ENCODE data around the gene SFXN2.
A peak's percentile ranks its signal among the peaks of the same experiment; 100 is the strongest.

The SFXN2 gene

GRCh38 chr10:102776779-102777456 lies 62.5 kb downstream of the SFXN2 start:
- Histone ChIP-seq H3K9me3 (ENCODE audit: control insufficient read depth, low read length) (no peaks in the 10 kb centered on the region), H3K79me1 (replicated peaks; ENCODE audit: low read length, poor library complexity, severe bottlenecking) (peaks cover 29% of the 10 kb centered on the region), H3K36me3 (ENCODE audit: control insufficient read depth in 1 of 2, insufficient read depth in 2 of 2, low read depth in 1 of 2, low read length in 2 of 2) (peaks cover 0 to 10% of the 10 kb centered on the region in 2 experiments), H2AFZ (ENCODE audit: low read depth, low read length) (no peak overlapping the region), H3K4ac (ENCODE audit: low read depth in 1 of 2, low read length in 2 of 2) (peak overlapping the region; percentile 95 to 98), H3K9ac (ENCODE audit: low read length) (peak overlapping the region; percentile 92), H3K4me3 (ENCODE audit: insufficient read depth in 1 of 2, low read depth in 1 of 2, low read length in 2 of 2) (peak overlapping the region; percentile 28 to 77), H2BK15ac (ENCODE audit: low read depth, poor library complexity, severe bottlenecking) (peak overlapping the region; percentile 4), H3K4me1 (ENCODE audit: control insufficient read depth, insufficient read depth, low read depth, low read length) (peaks cover 45% of the 10 kb centered on the region), H4K91ac (ENCODE audit: low read length) (no peak overlapping the region), H3K23ac (ENCODE audit: low read length in 2 of 2) (peak overlapping the region in 1 of 2 experiments; percentile 73), H2BK120ac (ENCODE audit: low read depth, low read length) (peak overlapping the region; percentile 93), H3K14ac (ENCODE audit: low read length in 2 of 2) (no peak overlapping the region), H2BK12ac (ENCODE audit: low read length in 2 of 2) (peak overlapping the region; percentile 19 to 99), H4K8ac (ENCODE audit: low read length) (peak overlapping the region; percentile 92), H3K18ac (ENCODE audit: low read depth in 1 of 2, low read length in 2 of 2) (peak overlapping the region; percentile 76 to 93), H3K4me2 (ENCODE audit: low read length, poor library complexity, severe bottlenecking) (peak overlapping the region; percentile 77), H3K27ac (ENCODE audit: low read length, poor library complexity, severe bottlenecking) (peak overlapping the region; percentile 99), H2BK5ac (ENCODE audit: low read depth, low read length, poor library complexity, severe bottlenecking) (peak overlapping the region; percentile 94), H3K27me3 (ENCODE audit: control insufficient read depth in 1 of 2, insufficient read depth in 1 of 2, low read length in 2 of 2) (no peaks in the 10 kb centered on the region), H2AK5ac (ENCODE audit: low read length, severe bottlenecking) (peak overlapping the region; percentile 95)
- 0% methylated on average over 9 of the region's 9 CpGs for WGBS
- DNase-seq: peak; percentile 99

- Histone ChIP-seq H3K4me1 (ENCODE audit: control insufficient read depth, insufficient read depth, low read depth, low read length) (peaks cover 47% of the 10 kb centered on the region), H3K9me3 (ENCODE audit: control insufficient read depth, low read length) (no peaks in the 10 kb centered on the region), H3K4me3 (ENCODE audit: insufficient read depth in 1 of 2, low read depth in 1 of 2, low read length in 2 of 2) (no peak overlapping the region), H2AFZ (ENCODE audit: low read depth, low read length) (no peak overlapping the region), H2AK5ac (ENCODE audit: low read length, severe bottlenecking) (peak overlapping the region; percentile 94), H3K4ac (ENCODE audit: low read depth in 1 of 2, low read length in 2 of 2) (peak overlapping the region; percentile 66 to 81), H2BK12ac (ENCODE audit: low read length in 2 of 2) (peak overlapping the region; percentile 73 to 93), H2BK120ac (ENCODE audit: low read depth, low read length) (peak overlapping the region; percentile 66), H2BK15ac (ENCODE audit: low read depth, poor library complexity, severe bottlenecking) (peak overlapping the region; percentile 83), H4K91ac (ENCODE audit: low read length) (peak overlapping the region; percentile 57), H3K9ac (ENCODE audit: low read length) (peak overlapping the region; percentile 92), H2BK5ac (ENCODE audit: low read depth, low read length, poor library complexity, severe bottlenecking) (peak overlapping the region; percentile 94), H3K27ac (ENCODE audit: low read length, poor library complexity, severe bottlenecking) (peak overlapping the region; percentile 99), H3K27me3 (ENCODE audit: control insufficient read depth in 1 of 2, insufficient read depth in 1 of 2, low read length in 2 of 2) (no peaks in the 10 kb centered on the region), H4K8ac (ENCODE audit: low read length) (peak overlapping the region; percentile 67), H3K79me1 (replicated peaks; ENCODE audit: low read length, poor library complexity, severe bottlenecking) (peaks cover 33% of the 10 kb centered on the region), H3K18ac (ENCODE audit: low read depth in 1 of 2, low read length in 2 of 2) (peak overlapping the region; percentile 86 to 91), H3K4me2 (ENCODE audit: low read length, poor library complexity, severe bottlenecking) (no peak overlapping the region), H3K36me3 (ENCODE audit: control insufficient read depth in 1 of 2, insufficient read depth in 2 of 2, low read depth in 1 of 2, low read length in 2 of 2) (peaks cover 0 to 10% of the 10 kb centered on the region in 2 experiments), H3K14ac (ENCODE audit: low read length in 2 of 2) (peak overlapping the region in 1 of 2 experiments; percentile 85), H3K23ac (ENCODE audit: low read length in 2 of 2) (no peak overlapping the region)
- no peak for DNase-seq
- WGBS: 74% methylated on average over 16 of the region's 17 CpGs
Measured at GRCh38 chr10:102777711-102778453, 63.4 kb downstream of the SFXN2 start.

GRCh38 chr10:102778781-102779180 lies 64.3 kb downstream of the SFXN2 start:
- H2BK12ac ChIP-seq (ENCODE audit: low read length in 2 of 2): no peak overlapping the region
- WGBS: no CpG with 5 or more reads among the region's 2 CpGs
- H2AFZ ChIP-seq (ENCODE audit: low read depth, low read length): no peak overlapping the region
- no peak overlapping the region for H2BK120ac ChIP-seq (ENCODE audit: low read depth, low read length)
- no peak overlapping the region for H2BK15ac ChIP-seq (ENCODE audit: low read depth, poor library complexity, severe bottlenecking)
- peaks cover 47% of the 10 kb centered on the region for H3K4me1 ChIP-seq (ENCODE audit: control insufficient read depth, insufficient read depth, low read depth, low read length)
- no peak overlapping the region for H3K18ac ChIP-seq (ENCODE audit: low read depth in 1 of 2, low read length in 2 of 2)
- H3K9ac ChIP-seq (ENCODE audit: low read length): peak overlapping the region; percentile 7
- H3K4ac ChIP-seq (ENCODE audit: low read depth in 1 of 2, low read length in 2 of 2): no peak overlapping the region
- DNase-seq: no peak
- H3K36me3 ChIP-seq (ENCODE audit: control insufficient read depth in 1 of 2, insufficient read depth in 2 of 2, low read depth in 1 of 2, low read length in 2 of 2): peaks cover 0 to 10% of the 10 kb centered on the region in 2 experiments
- H3K4me2 ChIP-seq (ENCODE audit: low read length, poor library complexity, severe bottlenecking): no peak overlapping the region
- H3K14ac ChIP-seq (ENCODE audit: low read length in 2 of 2): no peak overlapping the region
- no peaks in the 10 kb centered on the region for H3K27me3 ChIP-seq (ENCODE audit: control insufficient read depth in 1 of 2, insufficient read depth in 1 of 2, low read length in 2 of 2)
- H3K23ac ChIP-seq (ENCODE audit: low read length in 2 of 2): no peak overlapping the region
- H4K8ac ChIP-seq (ENCODE audit: low read length): no peak overlapping the region
- H3K9me3 ChIP-seq (ENCODE audit: control insufficient read depth, low read length): no peaks in the 10 kb centered on the region
- H3K79me1 ChIP-seq (replicated peaks; ENCODE audit: low read length, poor library complexity, severe bottlenecking): peaks cover 33% of the 10 kb centered on the region
- no peak overlapping the region for H4K91ac ChIP-seq (ENCODE audit: low read length)
- H3K4me3 ChIP-seq (ENCODE audit: insufficient read depth in 1 of 2, low read depth in 1 of 2, low read length in 2 of 2): no peak overlapping the region
- no peak overlapping the region for H2AK5ac ChIP-seq (ENCODE audit: low read length, severe bottlenecking)
- no peak overlapping the region for H3K27ac ChIP-seq (ENCODE audit: low read length, poor library complexity, severe bottlenecking)
- no peak overlapping the region for H2BK5ac ChIP-seq (ENCODE audit: low read depth, low read length, poor library complexity, severe bottlenecking)
